Colon (tissue), 2 donors: Measurements from ENCODE around the gene CXCL11.
"Not testable (repeated sequence)": the region's sequence is repeated elsewhere in the genome, so short reads cannot be mapped to it uniquely, and the experiment has no call there.

Experiments
- FAIRE-seq: peaks from 2 replicates; lab custom pipeline; 2012; peaks lifted over from hg19 to GRCh38; lab: Jason Lieb, UNC
- donor health status: control.
- donor health status: control.

CXCL11 gene

DNA sequence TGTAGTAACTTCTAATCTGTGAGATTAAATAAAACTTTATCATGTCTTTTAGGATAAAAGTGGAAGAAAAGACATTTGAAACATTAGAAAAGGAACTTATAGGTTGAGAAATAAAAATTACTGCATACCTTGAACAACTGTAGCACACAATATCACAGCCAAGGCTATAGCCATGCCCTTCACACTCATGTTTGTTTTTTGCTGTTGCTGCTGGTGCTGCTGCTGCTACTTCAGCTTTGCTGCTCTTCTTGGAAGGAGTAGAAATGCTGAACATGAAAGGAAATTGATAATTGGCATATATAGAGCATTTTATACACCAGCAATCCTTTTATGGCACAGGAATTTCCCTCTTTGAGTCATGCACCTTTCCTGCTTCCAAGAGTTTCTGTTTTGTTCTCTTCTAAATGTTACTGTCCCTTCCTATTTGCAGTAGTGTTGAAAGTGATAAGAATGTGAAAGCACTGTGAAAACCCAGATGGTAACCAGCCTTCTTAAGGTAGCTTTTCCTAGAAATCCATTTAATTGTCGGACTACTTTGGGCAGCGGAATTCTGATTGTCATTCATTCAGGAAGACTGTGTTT lies at the start of gene CXCL11:
TSS of gene CXCL11 (minus strand) at position 272 of the 582 bp plus-strand sequence. CDS start at position 189, 83 bp downstream.
- no peak for FAIRE-seq

DNA sequence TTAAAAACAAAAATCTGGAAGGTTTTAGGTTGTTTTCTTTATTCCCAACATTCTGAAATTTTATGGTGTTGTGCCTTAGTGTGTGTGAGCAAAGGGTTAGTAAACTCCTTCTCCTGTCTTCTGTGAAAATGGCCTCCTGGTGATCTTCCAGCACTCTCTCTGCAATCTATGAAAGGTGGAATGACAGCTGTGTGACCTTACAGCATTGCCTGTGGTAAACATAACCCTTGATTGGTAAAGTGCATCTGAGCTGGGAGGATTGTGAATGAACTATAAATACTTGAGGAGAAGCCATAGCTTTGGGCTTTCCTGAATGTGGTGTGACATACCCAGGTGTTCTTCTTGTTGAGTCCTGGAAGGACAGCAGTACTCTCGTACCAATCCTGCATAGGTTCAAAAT lies 48.7 kb upstream of the CXCL11 start:
- no peak for FAIRE-seq

GRCh38 chr4:76083386-76083988 lies 47.6 kb upstream of the CXCL11 start:
- FAIRE-seq = no peak

DNA sequence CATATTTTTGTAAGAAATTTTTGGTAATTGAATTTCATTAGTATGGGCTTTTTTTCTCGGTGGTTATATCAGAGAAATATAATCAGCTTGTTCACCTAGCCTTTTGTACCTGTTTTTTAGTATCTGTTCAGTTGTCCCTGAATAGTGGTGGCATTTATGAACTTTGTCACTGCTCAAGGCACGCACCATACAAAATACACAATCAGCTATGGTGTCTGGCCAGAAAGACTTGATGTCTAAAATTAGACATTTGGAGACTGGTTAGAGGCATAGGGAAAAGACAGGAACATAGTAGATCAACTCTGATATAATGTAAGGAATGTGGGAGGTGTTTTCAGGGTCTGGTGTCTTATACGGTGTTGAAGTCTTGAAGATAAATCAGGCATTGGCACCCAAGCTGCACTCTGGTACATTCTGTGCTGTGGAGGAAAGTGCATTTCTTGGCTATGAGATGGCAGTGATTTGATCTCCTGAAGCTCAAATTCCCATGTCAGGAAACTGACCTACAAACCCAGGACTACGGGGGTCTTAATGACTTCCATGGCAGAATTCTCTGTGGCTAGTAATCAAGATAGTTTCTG lies 42.3 kb upstream of the CXCL11 start:
- no peak for FAIRE-seq

DNA sequence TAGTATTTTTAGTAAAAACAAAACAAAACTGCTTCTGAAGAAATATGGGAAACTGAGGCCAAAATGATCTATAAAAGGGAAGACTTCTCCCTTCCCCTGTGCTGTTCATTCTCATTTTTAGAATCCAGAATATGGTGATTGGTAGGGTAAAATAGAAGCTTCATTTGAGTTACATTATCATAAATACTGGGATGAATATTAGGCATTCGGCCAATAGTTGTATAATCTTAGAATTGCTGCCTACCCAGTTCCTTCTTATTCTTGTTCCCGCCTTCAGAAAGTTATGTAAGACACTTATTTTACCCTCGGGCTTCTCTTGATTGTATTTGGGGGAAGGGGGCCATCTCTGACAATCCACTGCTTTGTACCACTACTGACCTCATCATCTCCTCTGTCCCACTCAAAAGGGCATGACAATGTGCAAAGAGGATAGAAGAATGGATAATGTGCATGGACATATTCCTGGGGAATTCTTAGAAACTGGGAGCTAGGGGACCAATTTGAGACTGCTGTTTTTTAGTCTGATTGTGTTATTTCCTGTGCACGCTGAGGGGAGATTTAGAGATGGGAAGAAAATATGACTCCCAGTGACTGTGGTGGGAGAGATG lies 39.2 kb upstream of the CXCL11 start:
- no peak for FAIRE-seq

DNA sequence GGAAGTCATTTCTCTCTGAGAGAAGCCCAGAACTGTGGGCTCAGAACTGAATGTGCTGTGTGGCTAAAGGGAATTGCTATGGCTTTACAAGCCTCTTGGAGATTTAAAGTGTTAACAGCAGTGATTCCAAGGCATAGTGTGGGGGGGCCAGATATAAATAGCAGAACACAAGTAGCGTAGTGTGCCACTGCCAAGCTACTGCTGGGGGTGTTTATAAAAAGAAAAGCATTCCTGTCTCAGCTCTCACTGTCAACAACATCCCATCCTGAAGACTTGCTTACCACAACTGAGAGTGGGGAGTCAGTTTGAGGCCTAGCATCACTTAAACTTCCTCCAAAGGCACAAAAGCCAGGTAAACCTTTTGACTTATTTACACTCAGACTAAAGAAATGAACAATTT lies 38.6 kb upstream of the CXCL11 start, which contains the start of gene ART3:
TSS of gene ART3 (plus strand) at position 242 of the 400 bp plus-strand sequence. CDS start 1,181 bp downstream, outside the sequence.
- FAIRE-seq = no peak

DNA sequence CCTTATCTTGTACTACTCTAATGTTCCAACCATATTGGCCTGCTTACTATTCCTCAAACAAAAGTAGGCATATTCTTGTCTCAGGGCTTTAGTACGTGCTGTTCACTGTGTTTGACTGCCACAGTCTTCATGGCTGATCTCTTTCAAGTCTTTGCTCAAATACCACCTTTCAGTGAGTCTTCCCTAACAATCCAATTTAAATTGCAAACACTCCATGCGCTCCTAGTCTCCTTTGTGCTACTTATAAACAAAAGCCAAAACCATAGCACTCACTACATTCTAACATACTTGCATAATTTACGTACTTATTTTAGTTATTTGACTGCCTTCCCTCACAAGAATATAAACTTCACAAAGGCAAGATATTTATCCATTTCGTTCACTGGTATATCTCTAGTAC lies 36.9 kb upstream of the CXCL11 start:
- no peak for FAIRE-seq

DNA sequence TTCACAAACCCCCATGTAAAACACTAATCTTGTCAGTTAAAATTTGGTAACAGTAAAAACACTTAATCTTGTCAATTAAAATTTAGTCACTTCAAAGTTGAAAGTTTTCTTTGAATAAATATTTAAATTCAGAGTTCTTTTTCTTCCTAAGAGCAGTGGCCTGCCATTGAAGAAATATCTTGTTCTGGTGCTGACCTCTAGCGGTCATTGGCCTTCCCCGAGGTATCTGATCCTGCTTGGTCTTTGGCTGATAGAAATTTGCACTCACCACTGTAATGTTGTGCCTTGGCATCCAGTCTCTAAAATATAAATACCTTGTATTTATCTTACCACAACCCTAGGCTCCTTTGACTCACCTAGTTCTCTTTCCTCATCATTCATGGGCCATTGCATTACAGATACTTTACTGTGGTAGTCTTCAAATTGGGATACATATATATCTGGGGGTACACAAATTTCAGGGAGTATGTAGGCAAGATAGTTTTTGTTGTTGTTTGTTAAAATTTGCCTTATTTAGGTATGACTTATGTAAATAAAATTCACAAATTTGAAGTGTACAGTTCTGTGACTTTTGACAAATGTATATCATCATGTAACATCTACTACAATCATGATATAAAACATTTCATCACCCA lies 31.9 kb upstream of the CXCL11 start:
- FAIRE-seq = no peak

DNA sequence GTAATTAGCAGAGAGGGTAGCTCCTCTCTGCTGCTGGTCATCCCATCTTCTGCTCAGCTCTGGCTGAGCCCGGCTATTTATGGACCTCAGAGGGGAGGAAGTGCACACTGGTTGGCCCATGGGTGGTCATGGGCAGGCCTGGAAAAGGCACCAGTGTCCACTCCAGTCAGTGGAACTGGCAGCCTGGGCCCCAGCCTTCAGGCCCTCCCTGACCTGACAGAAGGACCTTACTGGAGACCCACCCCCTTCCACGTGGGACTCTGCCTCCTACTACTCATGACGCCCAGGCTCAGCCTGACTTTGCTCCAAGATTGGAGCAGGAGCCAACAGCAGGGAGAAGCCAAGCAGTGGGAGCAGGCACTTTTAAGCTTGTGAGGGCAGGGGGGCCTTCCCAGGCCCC lies 30.7 kb upstream of the CXCL11 start:
- no peak for FAIRE-seq

DNA sequence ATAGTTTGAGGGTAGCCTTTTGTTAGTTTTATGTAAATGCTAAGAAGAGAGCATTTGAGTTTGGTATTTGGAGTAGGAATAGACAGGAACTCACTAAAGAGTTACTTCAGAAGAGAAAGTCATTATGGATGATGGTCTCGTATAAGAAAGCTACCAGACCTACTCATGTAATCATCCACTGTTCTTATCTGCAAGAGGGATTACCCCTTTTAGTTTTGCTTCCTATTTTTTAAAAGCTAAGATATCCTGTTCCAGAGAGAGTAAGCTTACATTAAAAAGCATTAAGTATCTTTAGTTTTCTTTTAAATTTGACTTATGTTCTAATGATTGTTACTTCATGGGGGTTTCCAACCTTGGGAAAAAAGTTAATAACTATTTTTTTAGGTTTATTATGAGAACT lies 26.1 kb upstream of the CXCL11 start:
- FAIRE-seq = peak; percentile 61

DNA sequence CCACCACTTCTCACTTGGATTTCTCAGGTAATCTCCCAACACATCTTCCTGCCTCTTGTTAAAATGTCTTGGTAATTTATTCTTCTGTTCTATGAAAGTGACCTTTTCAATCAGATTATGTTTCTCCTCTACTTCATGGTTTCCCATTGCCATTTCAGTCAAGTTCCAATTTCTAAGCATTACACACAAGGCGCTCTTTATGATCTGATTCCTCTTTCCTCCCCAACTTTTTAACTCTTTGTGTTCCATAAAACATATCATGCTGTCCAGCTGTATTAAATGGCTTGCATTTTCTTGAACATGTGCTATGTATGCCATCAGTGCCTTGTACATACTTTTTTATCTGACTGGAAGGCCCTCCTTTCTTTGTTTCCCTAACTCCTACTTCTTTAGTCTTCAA lies 25.6 kb upstream of the CXCL11 start:
- FAIRE-seq = no peak

GRCh38 chr4:76060506-76060905 lies 24.6 kb upstream of the CXCL11 start:
- FAIRE-seq = no peak

GRCh38 chr4:76059750-76060149 lies 23.9 kb upstream of the CXCL11 start:
- FAIRE-seq = no peak

- FAIRE-seq = peak; percentile 21
Measured at GRCh38 chr4:76058888-76059426, 23.1 kb upstream of the CXCL11 start.

DNA sequence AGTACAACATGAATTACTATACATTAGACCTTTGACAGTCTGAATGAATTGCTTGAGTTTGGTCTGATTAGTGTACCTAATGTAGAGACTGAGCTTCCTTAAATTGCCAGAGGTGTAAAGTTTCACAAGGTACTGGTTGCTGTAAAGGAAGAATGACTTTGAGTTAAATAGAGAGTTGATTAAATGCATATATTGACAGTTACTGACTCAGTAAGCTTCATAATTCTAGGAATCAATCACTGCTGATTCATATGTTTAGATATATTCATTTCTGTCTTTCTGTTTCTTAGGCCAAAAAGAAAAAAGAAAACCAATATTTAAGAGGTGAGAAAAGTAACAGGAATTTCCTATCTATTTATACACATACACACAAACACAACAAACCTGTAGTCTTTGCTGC lies 22.4 kb upstream of the CXCL11 start:
- no peak for FAIRE-seq

GRCh38 chr4:76055421-76055820 lies 19.6 kb upstream of the CXCL11 start:
- FAIRE-seq = no peak

GRCh38 chr4:76055016-76055415 lies 19.1 kb upstream of the CXCL11 start:
- no peak for FAIRE-seq

DNA sequence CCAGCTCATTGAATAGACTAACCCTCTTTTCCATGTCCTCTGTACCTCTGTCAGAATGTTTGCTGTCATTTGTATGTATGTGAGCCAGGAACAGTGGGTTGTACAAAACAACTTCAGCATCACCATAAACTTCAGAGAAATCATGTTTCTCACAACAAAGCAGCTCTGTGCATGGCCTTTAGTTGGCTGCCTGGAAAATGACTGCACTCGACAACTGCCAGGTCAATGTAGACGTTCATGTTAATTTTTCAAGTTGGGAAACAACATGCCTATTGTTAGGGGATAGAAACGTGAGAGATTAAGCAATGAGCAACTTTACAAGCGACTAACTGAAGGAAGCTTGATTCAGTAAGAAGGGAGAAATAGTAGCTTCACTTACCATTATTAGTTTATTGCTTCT lies 17.9 kb upstream of the CXCL11 start:
- FAIRE-seq = no peak

DNA sequence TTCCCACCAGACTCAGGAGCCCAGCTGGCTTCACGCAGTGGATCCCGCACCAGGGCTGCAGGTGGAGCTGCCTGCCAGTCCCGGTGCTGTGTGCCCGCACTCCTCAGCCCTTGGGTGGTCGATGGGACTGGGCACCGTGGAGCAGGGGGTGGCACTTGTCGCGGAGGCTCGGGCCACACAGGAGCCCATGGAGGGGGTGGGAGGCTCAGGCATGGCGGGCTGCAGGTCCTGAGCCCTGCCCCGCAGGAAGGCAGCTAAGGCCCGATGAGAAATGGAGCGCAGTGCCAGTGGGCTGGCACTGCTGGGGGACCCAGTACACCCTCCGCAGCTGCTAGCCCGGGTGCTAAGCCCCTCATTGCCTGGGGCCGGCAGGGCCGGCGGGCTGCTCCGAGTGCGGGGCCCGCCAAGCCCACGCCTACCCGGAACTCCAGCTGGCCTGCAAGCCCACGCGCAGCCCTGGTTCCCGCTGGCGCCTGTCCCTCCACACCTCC lies 14.7 kb upstream of the CXCL11 start:
- not testable (repeated sequence) for FAIRE-seq

DNA sequence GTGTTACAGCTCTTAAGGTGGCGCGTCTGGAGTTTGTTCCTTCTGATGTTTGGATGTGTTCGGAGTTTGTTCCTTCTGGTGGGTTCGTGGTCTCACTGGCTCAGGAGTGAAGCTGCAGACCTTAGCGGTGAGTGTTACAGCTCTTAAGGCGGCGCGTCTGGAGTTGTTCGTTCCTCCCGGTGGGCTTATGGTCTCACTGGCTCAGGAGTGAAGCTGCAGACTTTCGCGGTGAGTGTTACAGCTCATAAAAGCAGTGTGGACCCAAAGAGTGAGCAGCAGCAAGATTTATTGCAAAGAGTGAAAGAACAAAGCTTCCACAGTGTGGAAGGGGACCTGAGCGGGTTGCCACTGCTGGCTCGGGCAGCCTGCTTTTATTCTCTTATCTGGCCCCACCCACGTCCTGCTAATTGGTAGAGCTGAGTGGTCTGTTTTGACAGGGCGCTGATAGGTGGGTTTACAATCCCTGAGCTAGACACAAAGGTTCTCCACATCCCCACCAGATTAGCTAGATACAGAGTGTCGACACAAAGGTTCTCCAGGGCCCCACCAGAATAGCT lies 14.1 kb upstream of the CXCL11 start:
- FAIRE-seq = not testable (repeated sequence)

GRCh38 chr4:76044686-76045085 lies 8.8 kb upstream of the CXCL11 start:
- FAIRE-seq = not testable (repeated sequence)

GRCh38 chr4:76043306-76043705 lies 7.4 kb upstream of the CXCL11 start:
- not testable (repeated sequence) for FAIRE-seq
